Sigmoid colon (tissue), 7 donors: ENCODE measurements around the gene RBM4B. TPM values are rescaled to one million over a fixed set of nuclear protein-coding genes. Genes with fewer than 3 reads are reported as not detected.
A peak's percentile ranks its signal among the peaks of the same experiment; 100 is the strongest.

Experiments used
- DNase-seq: peaks from one replicate; pipeline ENCODE4 v3.0.0-alpha.2; 2019
- H3K27ac ChIP-seq, 4 donors: fragments of 200-600 bp; sonication (generic); one replicate each; pipeline ENCODE4 v1.5.1; 2016 to 2019; ENCODE audit warnings: mild to moderate bottlenecking in 1 of 4
- H3K27me3 ChIP-seq, 3 donors: fragments of 200-600 bp; sonication (generic); one replicate each; pipeline ENCODE4 v1.5.1; 2019; ENCODE audit warnings: mild to moderate bottlenecking in 1 of 3
- H3K36me3 ChIP-seq, 4 donors: fragments of 200-600 bp; sonication (generic); one replicate each; pipeline ENCODE4 v1.5.1; 2016 to 2019
- H3K4me1 ChIP-seq, 4 donors: fragments of 200-600 bp; sonication (generic); one replicate each; pipeline ENCODE4 v1.5.1; 2017 to 2019
- H3K4me3 ChIP-seq, 4 donors: fragments of 200-600 bp; sonication (generic); one replicate each; pipeline ENCODE4 v1.5.1; 2017 to 2019; ENCODE audit warnings: mild to moderate bottlenecking in 2 of 4, moderate library complexity in 1 of 4
- H3K9me3 ChIP-seq, 4 donors: fragments of 200-600 bp in 3 of 4; sonication (generic) in 3 of 4; one replicate each; pipeline versions ENCODE4 v1.5.1 to v1.6.1; 2013 to 2019
- EP300 ChIP-seq, 4 donors: sonication (generic); formaldehyde crosslinking; IDR thresholded peaks; one replicate each; pipeline ENCODE4 v1.6.1; 2017; ENCODE audit warnings: antibody characterized with exemption in 4 of 4
- POLR2A ChIP-seq, 2 donors: fragments of 450-650 bp; IDR thresholded peaks; one replicate each; pipeline ENCODE4 v1.6.1; 2016; ENCODE audit warnings: antibody characterized with exemption in 2 of 2, mild to moderate bottlenecking in 2 of 2, moderate library complexity in 2 of 2
- POLR2AphosphoS5 ChIP-seq, 4 donors: sonication (generic); formaldehyde crosslinking; IDR thresholded peaks; one replicate each; pipeline ENCODE4 v1.6.1; 2017; ENCODE audit warnings: antibody characterized with exemption in 4 of 4
- WGBS, 2 donors: extraction: QIAGEN DNeasy Blood & Tissue Kit; methylation state at CpG; one replicate each; pipeline ENCODE4 v1.1.7; 2013; 5-methylcytosine and 5-hydroxymethylcytosine counted together
- intact Hi-C: fragments of 100-400 bp; cut with DNase I; formaldehyde crosslinking; loops from one replicate; pipeline ENCODE4 v1.15.1; 2023
- polyA plus RNA-seq, 3 donors: library from polyadenylated mRNA; stranded (reverse); fragments of 200-250 nt; gene quantifications; one replicate each; pipeline ENCODE4 v1.2.3, GENCODE V29; 2013
- total RNA-seq, 4 donors: library from RNA; depleted of rRNA; stranded (reverse); fragments of >200 nt; gene quantifications; one replicate each; pipeline ENCODE4 v1.1.0, GENCODE V29; 2016
- TF ChIP-seq, protein P1 (sequence below), 4 experiments: fragments of 450-650 bp in 3 of 4; fragments of 200-600 bp in 1 of 4; IDR thresholded peaks; one replicate each; pipeline ENCODE4 v1.5.1; 2016 to 2019; ENCODE audit warnings: antibody characterized with exemption in 4 of 4, mild to moderate bottlenecking in 3 of 4, moderate library complexity in 2 of 4
- donor health status: healthy with polysubstance abuse.
- donor health status: Bipolar disorder and iron deficiency.
- donor health status: healthy.

The RBM4B gene
- total and polyA plus RNA-seq, 7 donors, result 6.6 to 30.7 (median 14.0) TPM

DNA sequence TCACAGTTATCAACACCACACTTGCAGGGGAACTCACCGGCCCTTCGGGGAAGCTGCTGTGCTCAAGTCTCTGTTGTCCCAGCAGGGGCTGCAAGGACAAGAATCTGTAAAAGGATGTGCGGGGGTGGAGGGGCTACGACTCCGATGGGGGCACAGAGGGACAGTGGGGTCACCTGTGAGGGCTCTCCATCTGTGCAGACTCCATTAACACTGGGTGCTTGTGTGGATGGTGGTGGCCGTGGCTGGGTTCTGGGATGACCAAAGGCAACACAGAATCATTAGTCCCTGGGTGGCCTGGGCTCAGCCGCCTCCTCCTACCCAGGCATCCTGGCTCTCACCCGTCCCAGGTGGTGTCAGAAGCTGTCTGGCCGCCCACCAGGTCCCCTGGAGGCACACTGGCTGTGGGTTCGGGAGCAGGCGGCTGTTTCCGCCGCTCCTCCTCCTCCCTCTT lies 10.2 kb upstream of the RBM4B start:
- DNase-seq, result peak; percentile 50
- Histone ChIP-seq H3K4me1 (no peaks in the 10 kb centered on the region), H3K27me3 (no peaks in the 10 kb centered on the region), H3K9me3 (no peaks in the 10 kb centered on the region), H3K36me3 (no peaks in the 10 kb centered on the region), H3K4me3 (no peak overlapping the region), H3K27ac (no peak overlapping the region)
- intact Hi-C loops, result no loop called here
- 89 to 93% methylated on average over 13 of the region's 13 CpGs for WGBS, 2 donors
- TF ChIP-seq EP300 (IDR thresholded peaks at IDR 0.05), result no peak
- TF ChIP-seq POLR2AphosphoS5 (IDR thresholded peaks at IDR 0.05), result no peak
- TF ChIP-seq, protein P1, sequence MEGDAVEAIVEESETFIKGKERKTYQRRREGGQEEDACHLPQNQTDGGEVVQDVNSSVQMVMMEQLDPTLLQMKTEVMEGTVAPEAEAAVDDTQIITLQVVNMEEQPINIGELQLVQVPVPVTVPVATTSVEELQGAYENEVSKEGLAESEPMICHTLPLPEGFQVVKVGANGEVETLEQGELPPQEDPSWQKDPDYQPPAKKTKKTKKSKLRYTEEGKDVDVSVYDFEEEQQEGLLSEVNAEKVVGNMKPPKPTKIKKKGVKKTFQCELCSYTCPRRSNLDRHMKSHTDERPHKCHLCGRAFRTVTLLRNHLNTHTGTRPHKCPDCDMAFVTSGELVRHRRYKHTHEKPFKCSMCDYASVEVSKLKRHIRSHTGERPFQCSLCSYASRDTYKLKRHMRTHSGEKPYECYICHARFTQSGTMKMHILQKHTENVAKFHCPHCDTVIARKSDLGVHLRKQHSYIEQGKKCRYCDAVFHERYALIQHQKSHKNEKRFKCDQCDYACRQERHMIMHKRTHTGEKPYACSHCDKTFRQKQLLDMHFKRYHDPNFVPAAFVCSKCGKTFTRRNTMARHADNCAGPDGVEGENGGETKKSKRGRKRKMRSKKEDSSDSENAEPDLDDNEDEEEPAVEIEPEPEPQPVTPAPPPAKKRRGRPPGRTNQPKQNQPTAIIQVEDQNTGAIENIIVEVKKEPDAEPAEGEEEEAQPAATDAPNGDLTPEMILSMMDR (IDR thresholded peaks at IDR 0.05), result no peak
- no peak for TF ChIP-seq POLR2A (IDR thresholded peaks at IDR 0.05)

DNA sequence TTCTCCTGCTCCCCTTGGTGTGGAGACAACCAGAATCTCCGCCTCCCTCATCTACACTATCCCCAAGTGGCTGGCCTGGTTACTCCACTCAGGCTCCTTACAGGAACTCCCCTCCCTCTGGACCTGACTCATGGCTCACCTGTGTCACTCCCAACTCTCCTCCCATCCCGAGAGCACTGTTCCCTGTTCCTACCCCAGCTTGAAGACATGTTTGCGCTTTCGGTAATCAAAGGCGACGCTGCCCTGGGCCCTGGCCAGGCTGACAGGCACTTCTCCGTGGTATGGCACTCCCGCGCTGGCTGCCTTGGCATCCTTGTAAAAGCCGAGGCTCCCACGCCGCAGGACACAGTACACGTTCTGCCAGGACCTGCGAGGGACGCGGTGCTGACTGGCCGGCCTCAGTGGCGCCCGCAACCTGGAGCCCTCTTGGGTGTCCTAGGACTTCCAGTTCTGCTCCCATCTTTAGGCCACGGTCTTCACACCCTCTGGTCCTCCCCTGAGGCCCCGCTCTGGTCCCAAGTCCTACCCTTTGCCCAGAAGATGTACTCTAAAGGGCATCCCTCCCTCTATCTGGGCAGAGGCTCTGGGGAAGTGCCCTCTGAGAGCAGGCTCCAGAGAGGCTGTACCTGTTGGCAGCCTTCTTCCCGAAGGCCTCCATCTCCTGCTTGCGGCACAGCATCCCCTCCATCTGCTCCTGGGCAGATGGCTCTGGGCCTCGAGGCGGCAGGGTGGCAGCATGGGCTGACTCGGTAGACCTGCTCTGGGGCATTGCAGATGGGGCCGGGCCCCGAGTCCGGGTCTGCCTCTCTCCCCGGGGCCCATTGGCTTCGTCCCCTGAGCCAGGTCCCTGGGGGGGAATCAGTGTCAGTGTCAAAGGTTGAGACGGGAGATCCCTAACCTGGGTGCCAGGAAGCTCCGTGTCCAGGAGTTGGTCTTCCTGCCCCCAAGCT lies 9.4 kb upstream of the RBM4B start:
- 94 to 95% methylated on average over 33 of the region's 33 CpGs for WGBS, 2 donors
- no peak for TF ChIP-seq EP300 (IDR thresholded peaks at IDR 0.05)
- TF ChIP-seq, protein P1 (IDR thresholded peaks at IDR 0.05), result no peak
- TF ChIP-seq POLR2AphosphoS5 (IDR thresholded peaks at IDR 0.05), result no peak
- TF ChIP-seq POLR2A (IDR thresholded peaks at IDR 0.05), result no peak

DNA sequence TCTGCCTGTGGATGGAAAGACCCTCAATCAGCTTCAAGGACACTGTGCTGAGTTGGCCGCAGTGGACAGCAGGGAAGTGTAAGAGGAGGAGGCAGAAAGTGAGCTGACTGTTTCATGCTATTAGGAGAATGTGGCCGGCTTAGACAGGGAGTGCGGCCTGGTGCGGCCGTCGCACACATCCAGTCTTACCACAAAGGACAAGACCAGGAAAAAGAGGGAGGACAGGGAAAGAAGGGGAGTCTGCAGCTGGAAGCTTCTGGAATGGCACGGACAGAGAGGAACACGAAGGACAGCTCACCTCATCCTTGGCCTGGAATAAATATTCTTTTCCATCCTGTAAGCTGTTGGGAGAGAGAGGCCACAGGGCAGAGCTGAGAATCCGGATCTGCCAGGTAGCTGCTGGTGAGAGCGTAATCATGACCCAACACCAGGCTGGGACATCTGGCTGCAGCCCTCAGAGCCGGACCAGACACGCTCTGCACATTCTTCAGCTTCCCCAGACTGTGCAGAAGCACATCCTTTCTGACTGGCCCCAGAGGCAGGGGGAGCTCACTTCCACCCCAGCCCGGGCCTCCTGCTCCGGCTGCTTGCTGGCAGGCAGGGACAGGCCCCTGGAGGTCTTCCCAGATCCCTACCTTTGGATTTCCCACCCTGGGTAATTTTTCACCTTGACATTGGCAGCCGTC lies 8.6 kb upstream of the RBM4B start:
- TF ChIP-seq EP300 (IDR thresholded peaks at IDR 0.05), result no peak
- TF ChIP-seq POLR2A (IDR thresholded peaks at IDR 0.05), result no peak
- TF ChIP-seq POLR2AphosphoS5 (IDR thresholded peaks at IDR 0.05), result no peak
- TF ChIP-seq, protein P1 (IDR thresholded peaks at IDR 0.05), result no peak
- no peak for DNase-seq
- Histone ChIP-seq H3K4me3 (no peak overlapping the region), H3K27me3 (no peaks in the 10 kb centered on the region), H3K9me3 (no peaks in the 10 kb centered on the region), H3K36me3 (no peaks in the 10 kb centered on the region), H3K4me1 (no peaks in the 10 kb centered on the region), H3K27ac (no peak overlapping the region)
- intact Hi-C loops, result no loop called here
- 90% methylated on average over 15 of the region's 15 CpGs for WGBS, 2 donors

More for the DNA sequence above, 9.4 kb upstream of the RBM4B start:
- Histone ChIP-seq H3K9me3 (no peaks in the 10 kb centered on the region), H3K4me3 (no peak overlapping the region), H3K36me3 (no peaks in the 10 kb centered on the region), H3K27ac (no peak overlapping the region), H3K27me3 (no peaks in the 10 kb centered on the region), H3K4me1 (no peaks in the 10 kb centered on the region)
- intact Hi-C loops, result no loop called here
- peak; percentile 57 for DNase-seq

DNA sequence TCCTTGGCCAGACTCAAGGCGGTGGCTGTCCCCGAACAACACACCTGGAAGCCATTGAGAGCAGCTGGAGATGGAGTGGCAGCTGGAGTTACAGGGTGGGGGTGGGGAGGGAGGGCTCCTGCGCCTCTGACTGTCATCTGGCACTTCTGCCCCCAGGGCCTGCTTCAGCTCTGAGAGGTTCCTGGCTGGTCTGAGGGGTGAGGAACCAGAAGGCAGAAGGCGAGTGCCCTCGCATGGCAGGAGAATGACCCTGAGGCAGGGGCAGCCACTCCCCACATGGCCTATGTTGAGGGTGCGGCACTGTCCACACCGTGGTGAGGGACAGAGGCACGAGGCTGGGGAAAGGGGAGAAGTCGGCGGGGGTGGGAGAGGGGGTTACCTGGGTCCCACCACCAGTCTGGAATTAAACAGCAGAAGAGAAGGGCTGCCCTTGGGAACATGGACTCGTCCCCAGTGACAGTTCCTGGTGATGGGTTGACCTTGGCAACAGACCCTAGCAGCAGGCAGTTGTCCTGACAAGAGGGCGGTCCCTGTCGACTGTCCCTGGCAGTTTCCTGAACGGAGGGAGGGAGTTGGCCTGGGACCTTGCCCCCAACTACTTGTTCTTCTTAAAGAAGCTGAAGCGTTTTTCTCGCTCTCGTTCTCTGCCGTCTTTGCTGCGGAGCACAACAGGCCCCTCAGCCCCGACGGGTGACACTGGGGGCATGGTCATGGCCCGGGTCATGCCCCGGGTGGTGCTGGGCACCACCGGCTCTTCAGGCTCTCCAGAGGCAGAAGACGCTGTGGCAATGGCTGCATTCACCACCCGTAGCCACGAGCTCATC lies 7.8 kb upstream of the RBM4B start:
- DNase-seq, result no peak
- 86 to 89% methylated on average over 27 of the region's 27 CpGs for WGBS, 2 donors
- TF ChIP-seq POLR2A (IDR thresholded peaks at IDR 0.05) (no peak), EP300 (IDR thresholded peaks at IDR 0.05) (no peak), POLR2AphosphoS5 (IDR thresholded peaks at IDR 0.05) (no peak)
- TF ChIP-seq, protein P1 (IDR thresholded peaks at IDR 0.05), result no peak
- Histone ChIP-seq H3K27me3 (no peaks in the 10 kb centered on the region), H3K4me3 (no peak overlapping the region), H3K27ac (no peak overlapping the region), H3K9me3 (no peaks in the 10 kb centered on the region), H3K4me1 (no peaks in the 10 kb centered on the region), H3K36me3 (no peaks in the 10 kb centered on the region)
- intact Hi-C loops, result no loop called here
